HG03097 (cell line): Measurements from ENCODE around the gene CDK18.

Experiments
- ATAC-seq: cut with Tn5 transposase; IDR thresholded peaks from one replicate; pipeline ENCODE4 v1.9.1; 2021; ENCODE audit not compliant: unreplicated experiment, low FRiP score

Gene CDK18

DNA sequence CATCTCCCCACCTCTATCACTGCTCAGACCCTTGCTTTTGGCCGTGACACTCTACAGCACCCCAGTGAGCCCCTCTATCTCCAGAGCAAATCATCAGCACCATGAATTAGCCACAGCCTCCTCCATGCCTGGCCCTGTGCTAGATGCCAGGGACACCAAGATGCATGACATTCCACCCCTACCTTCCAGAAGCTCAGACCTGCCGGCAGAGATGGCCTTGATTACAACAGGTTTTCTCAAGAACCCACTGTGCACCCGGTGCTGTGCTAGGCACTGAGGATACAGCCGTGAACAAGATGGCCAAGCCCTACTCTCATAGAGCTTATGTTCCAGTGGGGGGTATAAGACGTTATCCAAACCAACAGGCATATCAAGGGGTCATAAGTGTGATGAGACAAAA, 30.6 kb downstream of the CDK18 start:
- no peak for ATAC-seq

DNA sequence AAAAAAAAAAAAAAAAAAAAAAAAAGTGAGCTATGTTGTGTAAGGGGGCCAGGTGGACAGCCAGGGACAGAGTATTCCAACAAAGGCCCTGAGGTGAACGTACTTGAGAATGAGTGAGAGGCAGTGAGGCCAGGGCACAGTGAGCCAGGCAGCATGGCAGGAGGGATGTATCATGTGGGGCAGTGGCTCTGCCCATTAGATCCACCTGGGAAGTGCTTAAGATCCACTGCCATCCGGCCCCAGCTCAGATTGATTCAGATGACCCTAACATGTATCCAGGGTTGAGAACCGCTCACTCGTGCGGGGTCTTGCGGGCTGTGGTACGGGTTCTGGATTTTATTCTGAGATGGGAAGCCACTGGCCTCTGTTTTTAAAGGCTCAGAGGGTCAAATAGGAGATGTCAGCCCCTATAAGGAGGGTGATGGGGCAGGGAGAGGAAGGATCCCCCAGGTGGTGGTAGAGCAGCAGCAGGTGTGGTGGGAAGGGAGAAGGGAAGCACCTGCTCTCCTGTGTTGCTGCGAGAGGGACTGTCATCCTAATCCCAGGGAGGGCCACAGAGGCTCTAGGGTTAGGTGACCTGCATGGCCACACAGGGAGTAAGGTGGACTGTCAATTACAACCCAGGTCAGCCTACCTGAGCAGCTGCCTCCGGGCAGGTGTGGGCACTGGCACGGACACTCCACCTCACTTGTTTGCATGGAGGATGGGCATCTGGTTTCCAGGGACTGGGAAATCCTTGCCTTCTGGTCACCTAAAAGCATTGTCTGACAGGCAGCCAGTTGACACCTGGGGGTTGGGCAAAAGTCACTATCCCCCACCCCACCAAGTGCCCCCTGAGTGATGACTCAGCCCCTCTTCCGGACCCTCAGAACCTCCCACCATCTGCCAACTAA, 31.6 kb downstream of the CDK18 start:
- no peak for ATAC-seq

- ATAC-seq, result no peak
Measured at GRCh38 chr1:205536759-205537361, 32.4 kb downstream of the CDK18 start.

DNA sequence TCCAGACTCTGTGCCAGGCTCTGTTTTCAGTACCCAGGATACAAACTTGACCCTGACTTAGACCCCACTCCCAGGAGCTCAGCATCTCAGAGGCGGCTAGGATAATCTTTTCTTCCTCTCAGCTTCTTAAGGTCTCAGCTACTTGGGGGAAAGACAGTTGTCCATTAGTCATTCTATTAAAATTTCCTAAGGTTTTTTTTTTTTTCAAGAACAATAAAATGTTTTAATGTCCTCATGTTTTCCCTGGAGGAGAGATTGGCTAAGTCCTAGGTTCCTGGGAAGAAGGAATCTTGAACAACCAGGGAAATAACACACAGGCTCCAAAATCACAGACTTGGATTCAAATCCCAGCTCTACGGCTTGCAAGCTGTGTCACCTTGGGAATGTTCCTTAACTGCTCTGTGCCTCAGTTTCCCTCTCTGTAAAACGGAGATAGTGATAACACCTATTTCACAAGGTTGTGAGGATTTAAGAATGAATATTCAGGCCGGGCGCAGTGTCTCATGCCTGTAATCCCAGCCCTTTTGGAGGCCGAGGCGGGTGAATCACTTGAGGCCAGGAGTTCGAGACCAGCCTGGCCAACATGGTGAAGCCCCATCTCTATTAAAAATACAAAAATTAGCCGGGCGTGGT, 33.0 kb downstream of the CDK18 start:
- no peak for ATAC-seq

DNA sequence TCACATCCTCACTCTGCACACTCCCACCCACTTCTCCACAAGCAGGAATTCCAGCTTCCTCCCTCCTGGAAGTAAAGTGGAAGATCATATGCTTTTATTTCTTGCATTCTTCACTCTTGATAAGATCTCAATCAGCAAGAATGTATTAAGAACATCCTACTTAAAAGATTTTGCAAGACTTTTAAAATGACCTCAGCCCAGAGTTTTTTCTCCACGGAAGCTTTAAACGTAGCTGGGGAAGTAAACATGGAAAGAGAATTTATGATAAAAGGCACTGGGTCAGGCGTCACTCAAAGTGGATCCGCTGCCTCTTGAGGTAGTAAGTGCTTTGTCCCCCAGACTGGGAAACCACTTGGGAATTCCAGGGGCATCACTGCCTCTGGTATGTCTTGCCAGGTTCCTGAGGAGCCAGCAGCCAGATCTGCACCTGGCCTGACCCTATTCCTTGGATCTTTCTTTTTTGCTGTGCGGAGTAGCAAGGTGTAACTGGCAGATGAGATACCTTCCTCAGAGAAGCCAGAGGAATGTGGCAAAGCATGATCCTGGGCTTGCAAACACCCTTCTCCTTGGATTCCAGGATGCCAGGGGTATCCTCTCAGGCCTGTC, 33.9 kb downstream of the CDK18 start:
- ATAC-seq, result no peak

GRCh38 chr1:205541161-205541886, 36.9 kb downstream of the CDK18 start:
- ATAC-seq, result no peak

GRCh38 chr1:205542367-205542766, 37.9 kb downstream of the CDK18 start:
- no peak for ATAC-seq

GRCh38 chr1:205543351-205544301, 39.2 kb downstream of the CDK18 start:
- ATAC-seq, result no peak

DNA sequence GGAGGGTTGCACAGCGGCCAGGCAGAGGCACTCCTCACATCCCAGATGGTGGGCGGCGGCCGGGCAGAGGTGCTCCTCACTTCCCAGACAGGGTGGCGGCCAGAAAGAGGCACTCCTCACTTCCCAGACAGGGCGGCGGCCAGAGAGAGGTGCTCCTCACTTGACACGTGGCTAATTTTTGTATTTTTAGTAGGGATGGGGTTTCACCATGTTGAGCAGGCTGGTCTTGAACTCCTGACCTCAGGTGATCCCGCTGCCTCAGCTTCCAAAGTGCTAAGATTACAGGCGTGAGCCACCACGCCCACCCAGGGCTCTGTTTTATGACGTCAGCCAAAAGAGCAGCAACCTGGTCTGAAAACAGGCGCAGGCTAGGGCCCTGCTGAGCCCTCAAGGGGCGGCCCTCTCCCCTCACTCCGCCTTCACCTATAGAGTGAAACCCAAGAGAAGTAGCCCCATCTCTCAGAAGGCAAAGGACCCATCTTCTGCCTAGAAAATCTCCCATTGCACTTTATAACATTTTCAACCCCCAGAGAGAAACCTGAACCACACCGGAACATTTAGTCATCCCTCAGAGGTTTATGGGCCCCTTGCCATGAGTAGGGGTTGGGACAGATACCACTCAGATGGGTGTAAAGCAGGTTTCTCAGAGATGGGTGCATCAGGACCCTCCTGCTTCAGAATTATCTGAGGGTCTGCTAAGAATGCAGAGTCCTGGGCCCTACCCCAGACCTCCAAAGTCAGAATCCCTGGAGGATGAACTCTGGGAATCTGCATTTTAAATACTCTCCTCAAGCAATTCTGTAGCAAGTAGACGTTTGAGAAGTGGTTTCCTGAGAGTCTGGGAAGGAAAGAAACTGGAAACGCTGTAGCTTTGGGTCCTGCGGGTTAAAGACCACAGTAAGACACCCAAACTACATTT, 40.8 kb downstream of the CDK18 start:
- ATAC-seq, result no peak

- ATAC-seq, result no peak
Measured at GRCh38 chr1:205545991-205546390, 41.5 kb downstream of the CDK18 start.

DNA sequence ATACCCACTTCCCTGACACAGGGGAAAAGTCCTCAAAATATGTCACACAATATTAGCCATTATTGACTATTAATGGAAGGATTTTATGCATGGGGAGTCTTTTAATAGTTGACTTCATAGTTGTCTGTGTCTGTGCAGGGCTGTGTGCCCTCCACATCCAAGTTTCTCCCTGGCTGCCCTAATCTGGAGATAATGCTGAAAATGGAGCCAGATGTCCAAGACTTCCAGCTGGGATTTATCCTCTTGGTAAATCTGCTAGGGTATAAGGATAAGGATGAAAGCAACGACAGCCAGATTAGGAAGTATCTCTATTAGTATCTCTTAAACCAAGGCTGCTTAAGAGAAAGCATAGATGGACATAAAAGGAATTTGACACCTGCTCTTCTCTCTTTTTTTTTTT, 42.1 kb downstream of the CDK18 start:
- no peak for ATAC-seq

DNA sequence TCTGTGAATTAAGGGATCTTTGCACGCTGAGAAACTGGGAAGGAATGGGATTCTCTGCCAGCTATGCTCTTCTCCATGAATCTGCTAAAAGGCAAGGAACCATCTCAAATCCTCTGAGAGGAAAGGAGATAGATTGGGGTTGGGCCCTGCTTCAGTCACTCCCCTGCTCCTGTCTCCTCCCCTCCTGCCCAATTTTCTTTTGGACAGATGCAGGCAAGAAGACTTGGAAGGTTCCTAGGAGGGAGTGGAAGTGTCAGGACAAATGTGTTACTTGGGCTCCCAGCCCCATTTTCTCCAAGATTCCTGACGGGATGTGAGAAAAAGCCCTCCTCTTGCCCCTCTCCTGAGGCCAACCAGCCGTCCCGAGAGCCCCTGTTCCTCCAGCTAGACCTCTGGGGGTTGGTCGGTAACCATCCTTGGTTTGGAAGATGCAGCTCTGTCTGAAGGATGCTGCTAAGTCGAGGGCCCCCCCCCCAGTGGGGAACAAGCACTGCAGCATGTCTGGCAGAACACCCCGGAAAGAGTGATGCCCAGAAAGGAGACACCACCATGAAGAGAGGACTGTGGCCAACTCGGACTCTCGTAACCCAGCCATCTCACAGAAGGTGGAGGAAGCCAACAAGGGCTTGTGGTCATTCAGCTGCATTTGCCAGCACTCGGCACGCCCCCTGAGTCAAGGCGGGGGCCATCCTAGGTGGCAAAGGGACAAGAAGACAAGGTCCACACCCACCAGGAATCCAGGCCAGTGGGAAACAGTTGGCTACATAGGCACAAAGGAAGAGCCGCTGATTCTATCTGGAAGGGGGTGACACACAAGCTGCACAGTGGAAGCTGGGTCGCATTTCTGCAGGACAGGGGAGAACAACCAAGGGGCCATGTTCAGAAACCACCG, 43.7 kb downstream of the CDK18 start:
- ATAC-seq, result no peak

DNA sequence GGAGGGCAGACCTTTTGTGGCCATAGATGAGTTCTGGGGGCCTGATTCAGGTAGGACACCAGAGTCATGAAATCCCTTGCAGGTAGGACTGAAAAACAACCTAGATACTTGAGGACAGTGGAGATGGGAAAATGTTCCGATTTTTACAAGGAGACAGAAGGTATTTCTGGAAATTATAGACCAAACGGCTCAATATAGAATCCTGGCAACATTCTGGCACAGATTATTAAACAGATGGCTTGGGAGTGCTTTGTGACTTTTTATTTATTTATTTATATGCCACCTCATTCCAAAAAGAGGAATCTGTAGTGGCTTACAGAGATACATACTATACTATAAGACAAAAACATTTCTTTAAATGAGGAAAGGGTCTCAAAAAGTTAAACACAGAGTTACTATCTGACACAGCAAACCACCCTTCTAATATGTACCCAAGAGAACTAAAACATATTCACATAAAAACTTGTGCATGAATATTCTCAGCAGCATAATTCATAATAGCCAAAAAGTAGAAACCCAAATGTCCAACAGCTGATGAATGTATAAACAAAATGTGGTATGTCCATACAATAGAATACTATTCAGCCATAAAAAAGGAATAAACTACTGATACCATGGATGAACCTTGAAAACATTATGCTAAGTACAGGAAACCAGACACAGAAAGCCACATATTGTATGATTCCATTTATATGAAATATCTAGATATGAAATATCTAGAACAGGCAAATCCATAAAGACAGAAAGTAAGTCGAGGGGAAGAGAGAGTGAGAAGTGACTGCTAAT, 49.8 kb downstream of the CDK18 start:
- no peak for ATAC-seq

DNA sequence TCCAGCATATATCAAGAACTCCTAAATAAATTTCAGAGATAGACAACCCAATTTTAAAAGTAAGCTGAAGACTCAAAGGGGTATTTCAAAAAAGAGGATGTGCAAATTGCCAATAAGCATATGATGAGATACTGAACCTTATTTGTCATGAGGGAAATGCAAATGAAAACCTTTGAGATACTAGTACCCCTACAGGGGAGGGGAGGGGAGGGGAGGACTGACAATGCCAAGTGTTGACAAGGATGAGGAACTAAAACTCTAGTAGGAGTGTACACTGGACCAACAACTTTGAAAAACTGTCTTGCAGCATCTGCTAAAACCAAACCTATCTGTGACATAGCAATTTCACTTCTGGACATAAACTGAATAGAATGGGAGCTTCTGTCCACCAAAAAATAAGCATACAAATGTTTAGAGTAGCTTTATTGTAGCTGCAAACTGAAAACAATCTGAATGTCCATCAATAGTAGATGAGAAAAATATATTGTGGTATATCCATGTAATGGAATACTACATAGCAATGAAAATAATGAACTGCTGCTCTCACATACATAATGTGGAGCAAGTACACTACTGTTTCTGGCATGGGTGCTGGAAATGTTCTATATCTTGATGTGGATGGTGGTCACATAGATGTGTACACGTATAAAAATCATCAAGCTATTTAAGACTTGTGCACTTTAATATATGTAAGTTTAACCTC, 57.2 kb downstream of the CDK18 start:
- ATAC-seq, result no peak

DNA sequence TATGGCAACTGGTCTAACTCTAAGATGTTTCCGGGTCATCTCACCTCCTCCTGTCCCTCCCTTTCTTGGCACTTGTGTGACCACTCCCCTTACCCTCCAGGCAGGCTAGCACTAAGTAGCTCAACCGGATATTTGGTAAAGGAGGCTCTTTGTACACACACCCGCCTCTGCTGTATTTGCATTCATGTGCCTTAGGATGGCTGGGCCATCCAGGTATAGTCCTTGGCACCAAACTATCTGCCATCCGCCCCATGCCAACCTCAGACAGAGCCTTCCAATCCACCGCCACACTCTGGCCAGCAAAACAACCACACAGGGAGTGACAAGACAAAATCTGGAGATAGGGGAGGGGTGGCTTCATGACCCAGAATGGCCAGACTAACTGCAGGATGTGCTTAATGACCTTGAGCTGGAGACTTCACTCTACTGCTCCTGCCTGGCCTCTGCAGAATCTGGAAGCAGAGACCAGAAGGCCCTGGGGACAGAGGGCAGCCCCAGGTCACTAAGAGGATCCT, 59.5 kb downstream of the CDK18 start:
- ATAC-seq, result no peak

GRCh38 chr1:205565799-205566198, 61.3 kb downstream of the CDK18 start:
- ATAC-seq, result no peak
